GM23338 (cell line): ENCODE data around the gene APH1B. TPM values are rescaled to one million over a fixed set of nuclear protein-coding genes. Genes with fewer than 3 reads are reported as not detected.

Experiments
- ATAC-seq: fragments of 200-7000 bp; cut with Tn5 transposase; 3 replicates; pipeline ENCODE4 v1.9.1; 2020
- DNase-seq: peaks from one replicate; pipeline ENCODE4 v3.0.0-alpha.2; 2015; ENCODE audit warnings: low spot score
- H2AFZ ChIP-seq: fragments of 200-600 bp; sonication (generic); 2 replicates; pipeline ENCODE4 v1.8.0; 2016; ENCODE audit warnings: antibody characterized with exemption, mild to moderate bottlenecking, moderate library complexity
- H3F3A ChIP-seq: fragments of 200-600 bp; sonication (generic); replicated peaks from 2 replicates; pipeline ENCODE4 v1.8.0; 2017; ENCODE audit warnings: antibody characterized with exemption, mixed run types, low read depth
- H3K27ac ChIP-seq: fragments of 200-600 bp; sonication (generic); 2 replicates; pipeline ENCODE4 v1.6.1; 2016; ENCODE audit warnings: low read depth
- H3K27me3 ChIP-seq: fragments of 200-600 bp; sonication (generic); 2 replicates; pipeline ENCODE4 v1.8.0; 2016; ENCODE audit warnings: mild to moderate bottlenecking, mixed run types, moderate library complexity; ENCODE audit not compliant: insufficient read depth
- H3K36me3 ChIP-seq: fragments of 200-600 bp; sonication (generic); 2 replicates; pipeline ENCODE4 v1.8.0; 2016; ENCODE audit warnings: mild to moderate bottlenecking; ENCODE audit not compliant: insufficient read depth
- H3K4me1 ChIP-seq: fragments of 200-600 bp; sonication (generic); 2 replicates; pipeline ENCODE4 v1.8.0; 2016; ENCODE audit warnings: mild to moderate bottlenecking, moderate library complexity; ENCODE audit not compliant: insufficient read depth
- H3K4me2 ChIP-seq: fragments of 200-600 bp; sonication (generic); 2 replicates; pipeline ENCODE4 v1.7.1; 2017; ENCODE audit warnings: mixed run types
- H3K4me3 ChIP-seq: fragments of 200-600 bp; sonication (generic); 2 replicates; pipeline ENCODE4 v1.6.1; 2016; ENCODE audit warnings: mixed run types
- H3K79me2 ChIP-seq: fragments of 200-600 bp; sonication (generic); replicated peaks from 2 replicates; pipeline ENCODE4 v1.8.0; 2017; ENCODE audit warnings: mild to moderate bottlenecking; ENCODE audit not compliant: insufficient read depth
- H3K9me2 ChIP-seq: fragments of 200-600 bp; sonication (generic); 2 replicates; pipeline ENCODE4 v1.8.0; 2017; ENCODE audit not compliant: insufficient read depth
- H4K20me1 ChIP-seq: fragments of 200-600 bp; sonication (generic); replicated peaks from 2 replicates; pipeline ENCODE4 v1.8.0; 2017; ENCODE audit warnings: mild to moderate bottlenecking; ENCODE audit not compliant: insufficient read depth
- H3K27ac Mint-ChIP-seq: 2 replicates; pipeline ENCODE4 v1.8.0; 2020; ENCODE audit warnings: inconsistent platforms, mild to moderate bottlenecking, moderate library complexity, mixed read lengths
- H3K27me3 Mint-ChIP-seq: 3 replicates; pipeline ENCODE4 v1.8.0; 2022; ENCODE audit warnings: low read depth, mild to moderate bottlenecking, moderate library complexity, mixed read lengths, inconsistent platforms; ENCODE audit not compliant: insufficient read depth, poor library complexity
- H3K36me3 Mint-ChIP-seq: 3 replicates; pipeline ENCODE4 v1.8.0; 2021; ENCODE audit warnings: low read depth, mild to moderate bottlenecking, inconsistent platforms, moderate library complexity, mixed read lengths
- H3K4me1 Mint-ChIP-seq: 3 replicates; pipeline ENCODE4 v1.8.0; 2020; ENCODE audit warnings: mild to moderate bottlenecking, inconsistent platforms, mixed read lengths
- H3K4me3 Mint-ChIP-seq: 3 replicates; pipeline ENCODE4 v1.8.0; 2021; ENCODE audit warnings: moderate library complexity, mild to moderate bottlenecking, inconsistent platforms, mixed read lengths
- H3K9me3 Mint-ChIP-seq: 3 replicates; pipeline ENCODE4 v1.8.0; 2020; ENCODE audit warnings: moderate library complexity, mild to moderate bottlenecking, inconsistent platforms, mixed read lengths
- EZH2phosphoT487 ChIP-seq: fragments of 200-600 bp; sonication (generic); IDR thresholded peaks from one replicate; pipeline ENCODE4 v1.8.1; 2018; ENCODE audit warnings: antibody characterized with exemption; ENCODE audit not compliant: unreplicated experiment
- ZNF114 ChIP-seq: fragments of 250-450 bp; sonication (Bioruptor Pico); IDR thresholded peaks from 2 replicates; pipeline ENCODE4 v1.5.0; 2020; ENCODE audit warnings: mild to moderate bottlenecking, moderate library complexity
- ZNF331 ChIP-seq: fragments of 250-450 bp; sonication (Bioruptor Pico); IDR thresholded peaks from 2 replicates; pipeline ENCODE4 v1.5.0; 2020; ENCODE audit warnings: low read depth, mild to moderate bottlenecking, moderate library complexity
- polyA plus RNA-seq: library from polyadenylated mRNA; unstranded; fragments of >200 nt; fragmentation: Nextera tagmentation; extraction: Ambion mirVana; gene quantifications from 2 replicates; pipeline ENCODE4 v1.2.1, GENCODE V29; 2016
- total RNA-seq: library from RNA; depleted of rRNA; stranded (reverse); fragments of >200 nt; shearing (Covaris generic); gene quantifications from 2 replicates; pipeline ENCODE4 v1.2.3, GENCODE V29; 2014
- TF ChIP-seq, protein P1 (sequence below), 2 experiments: fragments of 200-600 bp in 1 of 2; sonication (generic) in 1 of 2; conservative IDR thresholded peaks; 2 replicates each; pipeline versions ENCODE4 v1.5.1 to v1.6.1; 2016 to 2017; ENCODE audit warnings: antibody characterized with exemption in 2 of 2, low read depth in 2 of 2, mild to moderate bottlenecking in 2 of 2, moderate library complexity in 1 of 2
- TF ChIP-seq, protein P2 (sequence below): IDR thresholded peaks from 2 replicates; pipeline ENCODE4 v1.6.1; 2016; ENCODE audit warnings: antibody characterized with exemption
- TF ChIP-seq, protein P3 (sequence below): fragments of 250-450 bp; sonication (Bioruptor Pico); IDR thresholded peaks from 2 replicates; pipeline ENCODE4 v1.5.0; 2020; ENCODE audit warnings: mild to moderate bottlenecking, moderate library complexity

The APH1B gene
- total and polyA plus RNA-seq, 2 experiments from 2014 or later: 14.3 to 24.4 TPM

DNA sequence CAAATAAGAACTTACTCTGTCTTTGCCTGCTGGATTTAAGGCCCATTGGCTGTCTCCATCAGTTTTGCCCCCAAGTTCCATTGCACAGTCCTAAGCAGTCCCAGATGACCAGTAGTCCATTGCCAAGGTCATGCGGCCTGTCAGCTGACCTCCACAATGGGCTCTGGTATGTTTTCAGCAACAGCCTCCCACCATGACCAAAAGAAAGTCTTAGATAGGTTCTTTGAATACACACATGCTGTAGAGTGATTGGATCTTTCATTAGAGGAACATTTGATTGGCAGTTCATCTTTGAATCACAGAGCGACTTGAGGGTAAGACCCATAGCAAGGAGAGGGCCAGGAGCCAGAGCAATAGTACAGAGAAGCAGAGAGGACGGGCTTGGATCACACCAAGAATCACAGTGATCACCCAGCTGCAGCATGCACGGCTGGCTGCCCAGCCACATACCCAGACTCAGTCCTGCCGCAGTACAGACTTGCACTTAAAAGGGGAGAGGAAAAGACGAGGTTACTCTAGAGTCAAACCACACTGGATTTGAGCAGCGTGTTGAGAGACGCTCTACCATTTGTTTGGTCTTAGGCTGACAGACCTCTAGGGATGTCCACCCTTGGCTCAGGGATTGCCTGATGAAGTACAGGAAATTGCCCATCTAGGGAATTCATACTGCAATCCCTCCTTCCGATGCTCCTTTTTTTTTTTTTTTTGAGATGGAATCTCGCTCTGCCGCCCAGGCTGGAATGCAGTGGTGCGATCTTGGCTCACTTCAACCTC, 50.4 kb downstream of the APH1B start:
- H3F3A ChIP-seq: no peaks in the 10 kb centered on the region
- Mint-ChIP-seq H3K9me3 (no peaks in the 10 kb centered on the region), H3K4me3 (no peak overlapping the region), H3K4me1 (peaks cover 12% of the 10 kb centered on the region), H3K27ac (no peak overlapping the region; the same call in 1 of the 2 replicates), H3K36me3 (no peaks in the 10 kb centered on the region), H3K27me3 (peaks cover 5% of the 10 kb centered on the region)
- no peaks in the 10 kb centered on the region for H4K20me1 ChIP-seq
- H3K27me3 ChIP-seq: no peaks in the 10 kb centered on the region
- H3K79me2 ChIP-seq: no peaks in the 10 kb centered on the region
- no peaks in the 10 kb centered on the region for H3K36me3 ChIP-seq
- ATAC-seq: no peak
- 0 out of 2 replicates have a peak, but pooled peaks cover 8% of the 10 kb centered on the region for H3K9me2 ChIP-seq
- no peak overlapping the region for H3K4me2 ChIP-seq
- H3K4me1 ChIP-seq: peaks cover 11% of the 10 kb centered on the region
- TF ChIP-seq, protein P1, sequence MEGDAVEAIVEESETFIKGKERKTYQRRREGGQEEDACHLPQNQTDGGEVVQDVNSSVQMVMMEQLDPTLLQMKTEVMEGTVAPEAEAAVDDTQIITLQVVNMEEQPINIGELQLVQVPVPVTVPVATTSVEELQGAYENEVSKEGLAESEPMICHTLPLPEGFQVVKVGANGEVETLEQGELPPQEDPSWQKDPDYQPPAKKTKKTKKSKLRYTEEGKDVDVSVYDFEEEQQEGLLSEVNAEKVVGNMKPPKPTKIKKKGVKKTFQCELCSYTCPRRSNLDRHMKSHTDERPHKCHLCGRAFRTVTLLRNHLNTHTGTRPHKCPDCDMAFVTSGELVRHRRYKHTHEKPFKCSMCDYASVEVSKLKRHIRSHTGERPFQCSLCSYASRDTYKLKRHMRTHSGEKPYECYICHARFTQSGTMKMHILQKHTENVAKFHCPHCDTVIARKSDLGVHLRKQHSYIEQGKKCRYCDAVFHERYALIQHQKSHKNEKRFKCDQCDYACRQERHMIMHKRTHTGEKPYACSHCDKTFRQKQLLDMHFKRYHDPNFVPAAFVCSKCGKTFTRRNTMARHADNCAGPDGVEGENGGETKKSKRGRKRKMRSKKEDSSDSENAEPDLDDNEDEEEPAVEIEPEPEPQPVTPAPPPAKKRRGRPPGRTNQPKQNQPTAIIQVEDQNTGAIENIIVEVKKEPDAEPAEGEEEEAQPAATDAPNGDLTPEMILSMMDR (conservative IDR thresholded peaks at IDR 0.05; ENCODE audit: low read depth in 2 of 2): no peak
- TF ChIP-seq EZH2phosphoT487 (no peak), ZNF331 (CRISPR knock-in tag) (no peak), ZNF114 (no peak)
- TF ChIP-seq, protein P2, sequence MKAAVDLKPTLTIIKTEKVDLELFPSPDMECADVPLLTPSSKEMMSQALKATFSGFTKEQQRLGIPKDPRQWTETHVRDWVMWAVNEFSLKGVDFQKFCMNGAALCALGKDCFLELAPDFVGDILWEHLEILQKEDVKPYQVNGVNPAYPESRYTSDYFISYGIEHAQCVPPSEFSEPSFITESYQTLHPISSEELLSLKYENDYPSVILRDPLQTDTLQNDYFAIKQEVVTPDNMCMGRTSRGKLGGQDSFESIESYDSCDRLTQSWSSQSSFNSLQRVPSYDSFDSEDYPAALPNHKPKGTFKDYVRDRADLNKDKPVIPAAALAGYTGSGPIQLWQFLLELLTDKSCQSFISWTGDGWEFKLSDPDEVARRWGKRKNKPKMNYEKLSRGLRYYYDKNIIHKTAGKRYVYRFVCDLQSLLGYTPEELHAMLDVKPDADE: no peak
- TF ChIP-seq, protein P3, sequence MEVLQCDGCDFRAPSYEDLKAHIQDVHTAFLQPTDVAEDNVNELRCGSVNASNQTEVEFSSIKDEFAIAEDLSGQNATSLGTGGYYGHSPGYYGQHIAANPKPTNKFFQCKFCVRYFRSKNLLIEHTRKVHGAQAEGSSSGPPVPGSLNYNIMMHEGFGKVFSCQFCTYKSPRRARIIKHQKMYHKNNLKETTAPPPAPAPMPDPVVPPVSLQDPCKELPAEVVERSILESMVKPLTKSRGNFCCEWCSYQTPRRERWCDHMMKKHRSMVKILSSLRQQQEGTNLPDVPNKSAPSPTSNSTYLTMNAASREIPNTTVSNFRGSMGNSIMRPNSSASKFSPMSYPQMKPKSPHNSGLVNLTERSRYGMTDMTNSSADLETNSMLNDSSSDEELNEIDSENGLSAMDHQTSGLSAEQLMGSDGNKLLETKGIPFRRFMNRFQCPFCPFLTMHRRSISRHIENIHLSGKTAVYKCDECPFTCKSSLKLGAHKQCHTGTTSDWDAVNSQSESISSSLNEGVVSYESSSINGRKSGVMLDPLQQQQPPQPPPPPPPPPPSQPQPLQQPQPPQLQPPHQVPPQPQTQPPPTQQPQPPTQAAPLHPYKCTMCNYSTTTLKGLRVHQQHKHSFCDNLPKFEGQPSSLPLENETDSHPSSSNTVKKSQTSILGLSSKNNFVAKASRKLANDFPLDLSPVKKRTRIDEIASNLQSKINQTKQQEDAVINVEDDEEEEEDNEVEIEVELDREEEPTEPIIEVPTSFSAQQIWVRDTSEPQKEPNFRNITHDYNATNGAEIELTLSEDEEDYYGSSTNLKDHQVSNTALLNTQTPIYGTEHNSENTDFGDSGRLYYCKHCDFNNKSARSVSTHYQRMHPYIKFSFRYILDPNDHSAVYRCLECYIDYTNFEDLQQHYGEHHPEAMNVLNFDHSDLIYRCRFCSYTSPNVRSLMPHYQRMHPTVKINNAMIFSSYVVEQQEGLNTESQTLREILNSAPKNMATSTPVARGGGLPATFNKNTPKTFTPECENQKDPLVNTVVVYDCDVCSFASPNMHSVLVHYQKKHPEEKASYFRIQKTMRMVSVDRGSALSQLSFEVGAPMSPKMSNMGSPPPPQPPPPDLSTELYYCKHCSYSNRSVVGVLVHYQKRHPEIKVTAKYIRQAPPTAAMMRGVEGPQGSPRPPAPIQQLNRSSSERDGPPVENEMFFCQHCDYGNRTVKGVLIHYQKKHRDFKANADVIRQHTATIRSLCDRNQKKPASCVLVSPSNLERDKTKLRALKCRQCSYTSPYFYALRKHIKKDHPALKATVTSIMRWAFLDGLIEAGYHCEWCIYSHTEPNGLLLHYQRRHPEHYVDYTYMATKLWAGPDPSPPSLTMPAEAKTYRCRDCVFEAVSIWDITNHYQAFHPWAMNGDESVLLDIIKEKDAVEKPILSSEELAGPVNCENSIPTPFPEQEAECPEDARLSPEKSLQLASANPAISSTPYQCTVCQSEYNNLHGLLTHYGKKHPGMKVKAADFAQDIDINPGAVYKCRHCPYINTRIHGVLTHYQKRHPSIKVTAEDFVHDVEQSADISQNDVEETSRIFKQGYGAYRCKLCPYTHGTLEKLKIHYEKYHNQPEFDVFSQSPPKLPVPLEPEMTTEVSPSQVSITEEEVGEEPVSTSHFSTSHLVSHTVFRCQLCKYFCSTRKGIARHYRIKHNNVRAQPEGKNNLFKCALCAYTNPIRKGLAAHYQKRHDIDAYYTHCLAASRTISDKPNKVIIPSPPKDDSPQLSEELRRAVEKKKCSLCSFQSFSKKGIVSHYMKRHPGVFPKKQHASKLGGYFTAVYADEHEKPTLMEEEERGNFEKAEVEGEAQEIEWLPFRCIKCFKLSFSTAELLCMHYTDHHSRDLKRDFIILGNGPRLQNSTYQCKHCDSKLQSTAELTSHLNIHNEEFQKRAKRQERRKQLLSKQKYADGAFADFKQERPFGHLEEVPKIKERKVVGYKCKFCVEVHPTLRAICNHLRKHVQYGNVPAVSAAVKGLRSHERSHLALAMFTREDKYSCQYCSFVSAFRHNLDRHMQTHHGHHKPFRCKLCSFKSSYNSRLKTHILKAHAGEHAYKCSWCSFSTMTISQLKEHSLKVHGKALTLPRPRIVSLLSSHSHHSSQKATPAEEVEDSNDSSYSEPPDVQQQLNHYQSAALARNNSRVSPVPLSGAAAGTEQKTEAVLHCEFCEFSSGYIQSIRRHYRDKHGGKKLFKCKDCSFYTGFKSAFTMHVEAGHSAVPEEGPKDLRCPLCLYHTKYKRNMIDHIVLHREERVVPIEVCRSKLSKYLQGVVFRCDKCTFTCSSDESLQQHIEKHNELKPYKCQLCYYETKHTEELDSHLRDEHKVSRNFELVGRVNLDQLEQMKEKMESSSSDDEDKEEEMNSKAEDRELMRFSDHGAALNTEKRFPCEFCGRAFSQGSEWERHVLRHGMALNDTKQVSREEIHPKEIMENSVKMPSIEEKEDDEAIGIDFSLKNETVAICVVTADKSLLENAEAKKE (CRISPR knock-in tag): no peak
- H3K4me3 ChIP-seq: no peak overlapping the region
- no peak overlapping the region for H3K27ac ChIP-seq
- no peak overlapping the region for H2AFZ ChIP-seq
- no peak for DNase-seq
